HG03432 (cell line): ENCODE measurements around the gene PLAAT5.
"Not testable (repeated sequence)": the region's sequence is repeated elsewhere in the genome, so short reads cannot be mapped to it uniquely, and the experiment has no call there.

Source experiments
- ATAC-seq: cut with Tn5 transposase; IDR thresholded peaks from one replicate; pipeline ENCODE4 v1.9.1; 2021; ENCODE audit warnings: mild to moderate bottlenecking, moderate library complexity; ENCODE audit not compliant: unreplicated experiment

Gene PLAAT5

GRCh38 chr11:63488789-63489188, 2.2 kb downstream of the PLAAT5 start:
- no peak for ATAC-seq

GRCh38 chr11:63485777-63486176, 5.2 kb downstream of the PLAAT5 start:
- no peak for ATAC-seq

DNA sequence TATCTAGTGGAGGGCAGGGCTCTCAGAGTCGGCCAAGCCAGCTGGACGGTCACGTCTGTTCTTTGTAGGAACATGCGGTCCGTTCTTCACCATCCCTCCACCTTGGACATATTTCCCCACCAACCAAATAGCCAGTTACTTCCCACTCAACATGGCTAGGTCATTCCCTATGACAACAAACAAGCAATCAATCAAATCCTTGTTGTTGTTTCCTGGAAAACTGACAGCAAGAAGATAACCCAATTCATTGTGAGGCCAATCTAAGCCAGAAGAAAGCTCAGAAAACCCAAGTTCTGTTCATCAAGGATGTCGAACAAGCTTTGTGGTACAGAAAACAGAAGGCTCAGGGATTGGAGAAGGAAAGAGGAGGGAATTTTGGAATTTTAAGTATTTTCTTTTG, 10.9 kb downstream of the PLAAT5 start:
- no peak for ATAC-seq

- ATAC-seq, result no peak
Observed at GRCh38 chr11:63478896-63479295, 12.1 kb downstream of the PLAAT5 start.

- no peak for ATAC-seq
Observed at GRCh38 chr11:63476618-63477017, 14.3 kb downstream of the PLAAT5 start.

- ATAC-seq, result no peak
Observed at GRCh38 chr11:63472372-63472771, 18.6 kb downstream of the PLAAT5 start.

- no peak for ATAC-seq
Observed at GRCh38 chr11:63470311-63470710, 20.7 kb downstream of the PLAAT5 start.

GRCh38 chr11:63462137-63462536, 28.8 kb downstream of the PLAAT5 start:
- no peak for ATAC-seq

DNA sequence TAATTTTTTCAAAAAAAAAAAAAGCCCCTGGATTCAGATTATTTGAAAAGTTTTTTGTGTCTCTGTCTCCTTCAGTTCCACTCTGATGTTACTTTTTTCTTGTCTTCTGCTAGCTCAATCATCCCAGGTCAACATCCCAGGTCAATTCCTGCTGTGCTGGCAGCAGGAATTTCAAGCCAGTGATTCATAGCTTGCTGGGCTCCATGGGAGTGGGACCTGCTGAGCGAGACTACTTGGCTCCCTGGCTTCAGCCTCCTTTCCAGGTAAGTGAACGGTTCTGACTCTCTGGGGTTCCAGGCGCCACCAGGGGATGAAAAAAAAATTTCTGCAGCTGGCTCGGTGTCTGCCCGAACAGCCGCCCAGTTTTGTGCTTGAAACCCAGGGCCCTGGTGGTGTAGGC, 31.4 kb downstream of the PLAAT5 start:
- ATAC-seq, result no peak

DNA sequence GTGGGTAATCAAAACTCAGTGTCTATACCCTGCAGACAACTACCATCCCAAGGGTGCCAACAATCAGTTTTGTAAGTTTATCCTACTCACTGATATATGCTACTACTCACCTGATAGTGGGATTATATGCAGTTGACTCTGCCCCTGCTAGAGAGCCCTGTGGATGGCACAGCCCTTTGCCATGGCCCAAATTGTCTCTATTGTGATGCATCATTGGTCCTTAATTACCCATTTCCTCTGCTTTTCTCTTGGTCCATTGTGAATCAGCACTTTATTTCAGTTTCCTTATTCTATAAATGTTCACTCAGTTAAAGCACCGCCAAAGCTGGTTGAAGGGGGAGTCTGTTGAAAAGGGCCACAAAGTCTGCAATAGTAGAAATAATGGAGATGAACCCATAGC, 42.3 kb downstream of the PLAAT5 start:
- no peak for ATAC-seq

DNA sequence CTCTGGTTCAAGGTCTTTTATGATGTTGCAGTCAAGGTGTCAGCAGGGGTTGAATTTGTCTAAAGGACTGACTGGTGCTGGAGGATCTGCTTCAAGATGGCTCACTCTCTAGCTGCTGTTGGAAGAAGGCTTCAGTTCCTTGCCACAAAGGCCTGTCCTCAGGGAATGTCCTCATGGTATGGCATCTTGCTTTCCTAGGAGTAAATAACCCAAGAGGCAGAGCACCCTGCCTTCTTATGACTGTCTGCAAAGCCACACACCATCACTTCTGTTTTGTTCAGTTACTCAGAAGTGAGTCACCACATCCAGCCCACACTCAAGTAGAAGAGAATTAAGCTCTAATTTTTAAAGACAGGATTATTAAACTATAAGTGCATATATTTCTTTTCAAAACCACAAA, 45.2 kb downstream of the PLAAT5 start:
- no peak for ATAC-seq

GRCh38 chr11:63445118-63445517, 45.8 kb downstream of the PLAAT5 start:
- ATAC-seq, result no peak

- no peak for ATAC-seq
Observed at GRCh38 chr11:63444160-63444559, 46.8 kb downstream of the PLAAT5 start.

DNA sequence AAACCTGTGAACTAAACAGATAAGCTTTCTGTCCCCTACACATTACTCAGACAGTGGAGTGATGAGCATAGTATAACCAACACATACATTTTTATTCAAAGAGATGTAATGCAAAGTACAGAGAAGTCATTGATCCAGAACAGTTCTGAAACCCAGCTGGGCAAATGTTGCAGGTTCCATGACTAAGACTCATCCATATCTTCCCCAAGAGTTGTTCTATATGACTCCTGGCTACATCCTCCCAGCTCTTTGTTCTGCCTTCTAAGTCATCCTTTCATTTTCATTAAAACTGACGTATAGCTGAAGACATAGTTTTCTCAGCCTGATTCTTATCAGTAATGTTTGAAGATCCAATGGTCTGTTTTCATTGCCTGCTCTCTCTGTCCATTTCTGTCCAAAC, 47.3 kb downstream of the PLAAT5 start:
- ATAC-seq, result no peak

- not testable (repeated sequence) for ATAC-seq
Observed at GRCh38 chr11:63435831-63436230, 55.1 kb downstream of the PLAAT5 start.

GRCh38 chr11:63435351-63435750, 55.6 kb downstream of the PLAAT5 start:
- not testable (repeated sequence) for ATAC-seq

GRCh38 chr11:63430731-63431130, 60.2 kb downstream of the PLAAT5 start:
- not testable (repeated sequence) for ATAC-seq

- no peak for ATAC-seq
Observed at GRCh38 chr11:63427971-63428508, 62.9 kb downstream of the PLAAT5 start.

DNA sequence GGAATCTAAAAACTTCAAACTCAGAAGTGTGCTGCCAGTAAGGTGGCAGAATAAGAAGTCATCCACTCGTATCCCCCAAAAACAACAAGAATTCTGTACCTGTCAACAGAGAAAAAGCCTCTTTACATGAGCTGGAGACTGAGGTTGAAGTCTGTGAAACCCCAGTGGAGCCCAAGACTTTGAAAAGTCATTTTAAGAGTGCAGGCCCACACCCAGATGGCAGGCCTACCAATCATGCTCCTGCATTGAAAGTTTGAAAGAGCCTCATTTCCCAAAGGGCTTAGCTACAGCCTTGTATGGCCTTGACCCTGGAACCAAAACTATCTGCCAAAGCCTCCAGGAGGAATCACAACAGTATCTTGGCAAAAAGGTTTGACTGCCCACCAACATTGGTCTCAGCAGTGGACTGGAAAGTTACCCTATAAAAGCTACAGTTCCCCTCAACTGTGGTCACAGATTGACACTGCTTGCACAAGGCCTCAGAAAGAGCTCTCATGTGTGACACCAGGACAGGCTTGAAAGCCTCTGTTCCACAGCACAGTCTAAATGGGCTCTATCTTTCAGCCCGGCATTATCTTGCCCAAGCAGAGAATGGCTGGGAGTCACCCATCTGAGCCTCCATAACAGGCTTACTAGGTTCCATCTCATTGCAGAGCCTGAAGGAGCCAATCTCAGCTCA, 73.7 kb downstream of the PLAAT5 start:
- no peak for ATAC-seq
